Endothelial cell of hepatic sinusoid (primary cell): ENCODE measurements around the gene SOHLH2.

ENCODE experiments used
- in situ Hi-C: cut with HindIII; loops from 2 replicates; pipeline ENCODE4 v1.10.0; 2017; ENCODE audit warnings: low sequenced_read_pairs

Gene SOHLH2

DNA sequence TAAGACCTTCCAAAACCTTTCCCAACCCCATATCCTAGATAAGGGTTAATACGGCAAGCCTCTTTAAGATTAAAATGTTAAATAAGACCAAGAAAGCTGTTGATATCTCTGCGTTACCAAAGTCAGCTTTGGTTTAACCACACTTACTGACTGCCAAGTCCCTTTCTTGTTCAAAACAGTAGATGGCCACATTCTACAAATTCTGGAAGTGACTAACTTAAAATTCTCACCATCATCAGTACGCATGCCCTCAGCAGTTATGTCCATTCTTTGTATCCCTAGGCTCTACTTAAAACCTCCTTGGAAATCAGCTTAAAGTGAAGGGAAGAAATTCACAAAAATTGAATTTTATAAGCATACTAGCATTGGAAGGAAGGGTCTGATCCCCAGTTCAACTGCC, 23.6 kb downstream of the SOHLH2 start:
- in situ Hi-C loops = no loop called here

DNA sequence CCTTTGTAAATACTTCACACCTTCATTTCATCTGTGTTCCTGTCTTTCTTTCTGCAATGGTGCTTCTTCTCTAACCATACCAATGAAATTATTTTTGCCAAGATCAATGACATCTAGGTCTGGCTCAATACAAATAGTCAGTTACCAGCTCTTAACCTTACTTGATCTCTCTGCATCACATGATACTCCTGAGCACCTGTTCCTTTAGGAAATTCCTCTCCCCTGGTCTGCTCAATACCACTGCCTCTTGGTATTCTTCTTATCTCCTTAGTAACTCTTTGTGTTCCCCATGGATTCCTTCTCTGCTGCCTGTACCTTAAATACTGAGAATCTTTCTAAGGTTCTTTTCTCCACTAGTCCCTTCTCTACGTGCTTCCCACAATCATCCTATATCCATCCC, 25.9 kb downstream of the SOHLH2 start:
- in situ Hi-C loops = no loop called here

DNA sequence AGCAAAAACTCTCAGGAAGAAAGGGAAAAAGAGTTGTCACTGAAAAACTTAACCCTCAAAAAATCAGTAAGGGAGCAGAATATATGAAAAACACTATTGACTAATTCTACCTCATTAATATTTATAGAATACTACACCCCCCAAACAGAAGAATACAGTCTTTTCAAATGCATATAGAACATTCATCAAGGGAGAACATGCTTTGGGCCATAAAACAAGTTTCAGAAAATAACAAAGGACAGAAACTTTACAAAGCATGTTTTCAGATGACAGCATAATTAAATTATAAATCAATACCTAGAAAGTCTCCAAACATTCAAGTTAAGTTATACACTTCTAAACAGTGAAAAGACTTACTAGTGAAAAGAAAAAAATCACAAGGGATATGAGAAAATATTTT, 30.5 kb downstream of the SOHLH2 start:
- in situ Hi-C loops = no loop called here

DNA sequence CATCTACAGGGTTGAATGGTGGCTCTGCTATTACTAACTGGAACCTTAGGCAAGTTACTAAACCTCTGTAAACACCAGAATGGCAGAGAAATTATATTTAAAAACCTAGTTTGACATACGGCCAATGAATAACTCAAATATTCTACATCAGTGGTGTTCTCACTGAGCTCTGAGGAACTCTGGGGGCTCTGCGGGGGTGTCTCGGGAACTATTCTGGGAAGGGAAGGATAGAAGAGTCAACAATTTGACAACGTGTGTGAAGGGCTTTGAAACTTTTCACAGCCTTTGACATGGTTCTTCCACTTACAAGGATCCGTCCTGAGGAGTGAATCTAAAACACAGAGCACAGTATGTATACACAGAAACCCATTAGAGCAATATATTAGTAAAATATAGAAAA, 38.7 kb downstream of the SOHLH2 start:
- in situ Hi-C loops = no loop called here

DNA sequence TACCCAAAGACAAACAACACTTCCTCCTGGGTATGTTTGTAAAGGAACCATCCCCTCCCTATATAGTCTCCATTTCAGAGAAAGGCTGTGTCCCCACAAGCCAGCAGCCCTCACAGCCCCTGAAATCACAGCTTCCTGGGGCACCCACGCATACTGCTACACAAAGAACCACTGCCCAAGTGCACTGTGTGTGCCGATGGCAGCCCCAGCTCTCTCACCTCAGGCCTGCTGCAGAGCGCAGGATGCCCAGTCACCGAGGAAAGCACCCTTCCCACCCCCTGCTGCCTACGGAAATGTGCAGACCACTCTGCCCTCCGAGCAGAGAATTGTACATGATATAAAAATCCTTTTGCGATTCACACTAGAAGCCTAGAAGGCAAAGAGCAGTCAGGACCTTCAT, 39.4 kb downstream of the SOHLH2 start:
- in situ Hi-C loops = no loop called here

DNA sequence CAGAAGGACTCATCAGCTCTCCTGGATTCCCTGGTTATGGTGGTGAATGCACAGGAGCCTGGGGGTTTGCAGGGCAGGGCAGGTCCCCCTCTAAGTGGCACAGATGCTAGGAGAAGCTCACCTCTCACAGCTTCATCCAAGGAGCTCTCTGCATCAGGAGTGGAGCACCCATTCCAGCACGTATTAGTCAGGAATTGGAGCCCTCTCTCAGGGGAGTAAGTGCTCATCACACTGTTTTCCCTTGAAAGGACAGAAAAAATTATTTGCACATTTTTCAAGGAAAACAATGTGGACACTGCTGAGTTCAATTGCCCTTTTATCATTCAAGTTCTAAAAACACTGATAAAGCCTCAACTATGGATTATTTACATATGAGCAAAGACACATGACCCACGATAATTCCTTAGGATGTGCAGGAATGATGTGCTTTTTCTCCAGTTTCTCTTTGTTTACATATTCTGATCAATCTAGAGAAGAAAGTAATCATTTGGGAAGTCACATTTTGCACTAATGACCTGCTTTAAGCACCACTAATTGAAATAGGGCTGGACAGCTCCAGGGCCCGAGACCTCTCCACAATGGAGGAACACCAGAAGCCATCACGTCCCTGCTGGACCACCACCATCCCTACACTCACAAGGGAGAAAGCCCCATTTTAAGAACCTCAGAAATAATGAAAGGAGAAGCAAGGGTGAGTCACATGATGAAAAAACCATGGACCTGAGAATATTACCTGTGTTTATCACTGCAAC, 40.6 kb downstream of the SOHLH2 start:
- in situ Hi-C loops = no loop called here

GRCh38 chr13:36166046-36166445, 48.3 kb downstream of the SOHLH2 start:
- in situ Hi-C loops = no loop called here

GRCh38 chr13:36163809-36164308, 50.5 kb downstream of the SOHLH2 start:
- in situ Hi-C loops = no loop called here

DNA sequence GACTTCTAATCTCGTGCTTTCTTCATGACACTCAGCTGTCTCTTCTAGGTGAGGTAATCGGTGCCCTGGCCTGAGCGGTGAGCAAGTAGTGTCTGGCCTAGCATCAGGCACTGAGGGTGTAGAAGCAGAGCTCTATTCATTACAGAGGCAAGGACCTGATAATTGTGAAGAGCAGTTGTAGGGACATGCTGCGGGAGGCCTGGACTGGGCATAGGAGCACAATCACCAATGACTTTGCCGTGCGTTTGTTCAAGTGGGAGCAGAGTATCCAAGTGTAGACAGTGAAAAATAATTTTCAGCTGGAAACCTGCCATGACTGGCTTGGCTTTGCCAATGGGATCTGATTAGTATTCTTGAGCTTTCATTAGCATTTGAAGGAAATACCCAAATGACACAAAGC, 51.1 kb downstream of the SOHLH2 start:
- in situ Hi-C loops = no loop called here

DNA sequence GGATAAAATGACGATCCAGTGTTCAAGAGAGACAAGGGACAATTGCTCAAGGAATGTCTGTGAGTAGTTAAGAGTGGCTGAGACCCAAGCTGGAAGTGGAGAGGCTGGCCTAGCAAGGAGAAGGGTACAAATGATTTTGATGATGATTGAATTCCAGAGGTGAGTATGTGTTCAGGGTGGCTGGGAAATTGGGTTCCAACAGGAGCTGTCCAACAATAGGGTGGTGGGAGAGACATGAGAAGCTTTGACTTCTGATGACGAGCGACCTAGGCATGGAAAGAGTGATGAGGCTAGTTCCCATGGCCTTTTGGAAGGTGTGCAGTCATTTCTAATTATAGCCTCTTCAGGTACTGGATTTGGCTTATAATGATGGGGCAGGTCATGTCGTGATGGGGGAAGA, 54.1 kb downstream of the SOHLH2 start:
- in situ Hi-C loops = no loop called here

GRCh38 chr13:36158611-36159010, 55.7 kb downstream of the SOHLH2 start:
- in situ Hi-C loops = loop anchor here (5.0 kb wide), 1 partner anchor 64 kb away; no protein-coding TSS in a partner anchor

GRCh38 chr13:36157480-36157879, 56.9 kb downstream of the SOHLH2 start:
- in situ Hi-C loops = loop anchor here (5.0 kb wide), 1 partner anchor 65 kb away; no protein-coding TSS in a partner anchor

DNA sequence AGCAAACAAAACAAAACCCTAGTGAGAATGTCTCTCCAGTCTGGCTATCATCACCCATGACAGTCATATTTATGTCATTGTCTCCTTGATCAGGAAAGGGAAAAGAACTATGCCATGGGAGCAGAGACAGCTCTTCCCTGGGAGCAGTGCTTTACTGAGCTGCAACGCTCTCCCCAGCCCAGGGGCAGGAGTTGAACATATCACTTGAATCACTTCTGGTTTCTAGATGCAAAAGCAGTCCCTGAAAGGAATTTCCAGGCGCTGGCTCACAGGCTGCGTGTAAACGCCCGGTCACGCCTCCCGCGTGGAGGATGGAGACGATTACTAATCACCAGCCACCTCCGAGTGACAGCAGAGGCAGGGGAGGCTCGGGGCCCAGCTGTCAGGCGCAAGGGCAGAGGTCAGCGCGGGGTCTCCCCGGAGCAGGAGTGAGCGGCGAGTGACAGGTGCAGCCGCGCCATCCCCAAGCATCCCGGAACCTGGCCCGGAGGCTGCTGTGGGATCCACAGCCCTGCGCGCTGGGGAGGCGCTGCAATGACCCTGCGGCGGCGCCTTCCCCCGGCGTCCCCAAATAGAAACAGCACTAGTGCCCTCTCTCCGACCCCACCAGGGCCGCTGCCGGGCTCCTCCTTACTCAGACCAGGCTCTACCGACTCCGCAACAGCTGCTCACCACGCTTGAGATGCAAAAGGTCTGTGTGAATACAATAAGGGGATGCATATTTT, 59.6 kb downstream of the SOHLH2 start:
- in situ Hi-C loops = loop anchor here (5.0 kb wide), 1 partner anchor 68 kb away; no protein-coding TSS in a partner anchor

- in situ Hi-C loops = no loop called here
Measured at GRCh38 chr13:36151591-36151990, 62.8 kb downstream of the SOHLH2 start.

DNA sequence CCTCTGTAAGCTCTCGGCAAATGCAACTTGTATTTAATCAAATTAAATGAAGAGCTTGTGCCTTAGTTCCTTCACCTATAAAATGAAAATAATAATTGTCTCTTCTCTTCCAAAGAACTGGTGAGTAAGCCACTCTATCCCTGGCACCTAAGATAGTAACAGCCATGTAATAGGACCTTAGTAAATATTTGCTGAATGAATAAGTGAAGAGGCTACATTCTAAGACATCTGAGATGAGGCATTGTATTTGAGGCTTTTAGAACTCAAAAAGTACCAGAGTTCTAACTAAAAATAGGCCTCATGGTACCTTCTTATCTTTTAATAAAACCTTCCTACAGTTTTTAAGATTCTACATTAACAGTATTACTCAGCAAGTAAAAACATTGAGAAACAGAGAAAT, 65.9 kb downstream of the SOHLH2 start:
- in situ Hi-C loops = no loop called here

DNA sequence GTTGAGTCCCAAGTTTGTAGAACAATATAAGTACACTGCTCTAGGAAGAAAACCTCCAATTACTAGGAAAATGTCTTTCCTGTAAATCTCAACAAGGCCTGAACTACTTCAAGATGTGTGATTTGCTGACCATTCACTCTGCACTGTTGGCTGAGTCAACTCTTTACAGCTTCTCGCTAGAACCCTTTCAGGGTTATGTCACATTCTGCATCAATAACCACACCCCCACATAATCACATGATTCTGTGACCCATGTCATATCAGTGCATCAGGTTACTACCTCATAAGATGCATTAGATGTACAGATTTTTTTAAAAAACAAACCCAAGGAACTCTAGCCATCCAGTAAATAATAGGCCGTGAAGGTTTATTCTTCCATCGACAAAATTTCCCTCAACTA, 67.0 kb downstream of the SOHLH2 start:
- in situ Hi-C loops = no loop called here

GRCh38 chr13:36146511-36147269, 67.7 kb downstream of the SOHLH2 start:
- in situ Hi-C loops = no loop called here

DNA sequence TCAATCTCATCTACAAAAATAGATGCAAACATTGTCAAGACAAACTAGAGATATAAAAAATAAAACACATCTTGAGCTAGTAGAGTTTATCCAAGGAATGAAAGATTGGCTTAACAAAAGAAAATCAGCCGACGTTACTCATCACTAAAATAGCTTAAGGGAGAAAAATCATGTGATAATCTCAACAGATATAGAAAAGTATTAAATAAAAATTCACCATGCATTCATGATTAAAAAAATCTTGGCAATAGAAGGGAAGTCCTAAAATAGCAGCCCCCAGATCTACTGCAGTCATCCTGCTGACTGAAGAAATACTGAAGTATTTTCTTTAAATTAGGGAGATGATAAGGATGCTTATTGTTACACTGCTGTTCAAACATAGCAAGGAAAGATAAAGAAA, 70.6 kb downstream of the SOHLH2 start:
- in situ Hi-C loops = no loop called here

DNA sequence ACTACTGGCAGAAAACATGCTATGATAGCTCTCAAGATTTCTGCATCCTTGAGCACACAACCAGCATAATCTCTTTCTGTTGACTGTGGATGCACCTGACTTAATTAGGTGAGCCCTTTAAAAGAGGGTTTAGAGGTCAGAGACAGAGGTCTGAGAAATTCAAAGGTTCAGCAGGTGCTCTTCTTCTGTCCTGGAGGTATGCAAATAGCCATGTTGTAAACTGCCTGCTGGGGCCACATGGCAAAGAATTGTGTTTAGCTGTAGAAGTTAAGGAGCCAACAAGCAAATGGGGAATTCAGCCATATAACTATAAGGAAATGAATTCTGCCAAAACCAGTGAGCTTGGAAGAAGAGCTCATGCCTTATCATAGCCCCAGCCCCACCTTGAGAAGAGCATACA, 71.6 kb downstream of the SOHLH2 start:
- in situ Hi-C loops = no loop called here

GRCh38 chr13:36135876-36136275, 78.5 kb downstream of the SOHLH2 start:
- in situ Hi-C loops = no loop called here

DNA sequence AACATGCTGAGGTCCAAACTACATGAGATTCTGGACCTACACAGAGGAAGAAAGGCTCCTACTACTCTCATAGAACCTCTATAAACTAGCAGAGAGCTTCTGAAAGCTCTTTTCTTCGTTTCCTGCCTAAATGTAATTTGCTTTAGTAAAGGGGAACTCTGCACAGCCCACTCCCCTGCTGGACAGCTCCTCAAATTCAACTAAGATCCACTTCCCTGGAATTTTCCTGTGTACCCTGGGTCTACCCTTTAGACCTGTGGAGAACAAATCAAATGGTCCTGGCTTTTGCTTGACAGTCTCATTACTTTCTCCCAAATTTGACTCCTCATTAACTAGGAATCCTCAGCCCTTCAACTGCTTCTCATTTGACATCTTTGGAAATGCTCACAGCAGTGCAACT, 79.7 kb downstream of the SOHLH2 start:
- in situ Hi-C loops = no loop called here
